ENCODE data around the gene PPIP5K1.

Gene PPIP5K1

GRCh38 chr15:43527802-43528541 lies 62.0 kb downstream of the PPIP5K1 start:
- Histone ChIP-seq H3K9me3 (ENCODE audit: insufficient read depth, low read length, severe bottlenecking) (no peaks in the 10 kb centered on the region), H3K79me2 (ENCODE audit: insufficient read depth, low read length) (peaks cover 11% of the 10 kb centered on the region; the same call in 1 of the 2 replicates), H3K4me2 (ENCODE audit: insufficient read depth, low read length) (no peak overlapping the region), H3K9ac (ENCODE audit: low read depth, low read length) (no peak overlapping the region), H4K20me1 (ENCODE audit: insufficient read depth, low read length) (peaks cover 44% of the 10 kb centered on the region; the same call in 1 of the 2 replicates), H3K4me1 (ENCODE audit: insufficient read depth, low read length) (no peaks in the 10 kb centered on the region), H3K36me3 (ENCODE audit: insufficient read depth, low read length) (peaks cover 77% of the 10 kb centered on the region), H2AFZ (ENCODE audit: low read depth, low read length) (no peak overlapping the region), H3K4me3 (ENCODE audit: low read depth in 1 of 2, low read length in 2 of 2) (no peak overlapping the region), H3K27ac (ENCODE audit: low read length) (no peak overlapping the region), H3K27me3 (ENCODE audit: insufficient read depth, low read length, poor library complexity) (no peaks in the 10 kb centered on the region)
- no peak for DNase-seq
- TF ChIP-seq, protein P1, sequence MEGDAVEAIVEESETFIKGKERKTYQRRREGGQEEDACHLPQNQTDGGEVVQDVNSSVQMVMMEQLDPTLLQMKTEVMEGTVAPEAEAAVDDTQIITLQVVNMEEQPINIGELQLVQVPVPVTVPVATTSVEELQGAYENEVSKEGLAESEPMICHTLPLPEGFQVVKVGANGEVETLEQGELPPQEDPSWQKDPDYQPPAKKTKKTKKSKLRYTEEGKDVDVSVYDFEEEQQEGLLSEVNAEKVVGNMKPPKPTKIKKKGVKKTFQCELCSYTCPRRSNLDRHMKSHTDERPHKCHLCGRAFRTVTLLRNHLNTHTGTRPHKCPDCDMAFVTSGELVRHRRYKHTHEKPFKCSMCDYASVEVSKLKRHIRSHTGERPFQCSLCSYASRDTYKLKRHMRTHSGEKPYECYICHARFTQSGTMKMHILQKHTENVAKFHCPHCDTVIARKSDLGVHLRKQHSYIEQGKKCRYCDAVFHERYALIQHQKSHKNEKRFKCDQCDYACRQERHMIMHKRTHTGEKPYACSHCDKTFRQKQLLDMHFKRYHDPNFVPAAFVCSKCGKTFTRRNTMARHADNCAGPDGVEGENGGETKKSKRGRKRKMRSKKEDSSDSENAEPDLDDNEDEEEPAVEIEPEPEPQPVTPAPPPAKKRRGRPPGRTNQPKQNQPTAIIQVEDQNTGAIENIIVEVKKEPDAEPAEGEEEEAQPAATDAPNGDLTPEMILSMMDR (IDR thresholded peaks at IDR 0.05; ENCODE audit: borderline replicate concordance, extremely low read depth, low read length, poor library complexity, severe bottlenecking): no peak
- TF ChIP-seq EZH2 (IDR thresholded peaks at IDR 0.05; ENCODE audit: borderline replicate concordance, low read depth, low read length, severe bottlenecking): no peak
- no peak for ATAC-seq (ENCODE audit: insufficient read depth, low read depth)

DNA sequence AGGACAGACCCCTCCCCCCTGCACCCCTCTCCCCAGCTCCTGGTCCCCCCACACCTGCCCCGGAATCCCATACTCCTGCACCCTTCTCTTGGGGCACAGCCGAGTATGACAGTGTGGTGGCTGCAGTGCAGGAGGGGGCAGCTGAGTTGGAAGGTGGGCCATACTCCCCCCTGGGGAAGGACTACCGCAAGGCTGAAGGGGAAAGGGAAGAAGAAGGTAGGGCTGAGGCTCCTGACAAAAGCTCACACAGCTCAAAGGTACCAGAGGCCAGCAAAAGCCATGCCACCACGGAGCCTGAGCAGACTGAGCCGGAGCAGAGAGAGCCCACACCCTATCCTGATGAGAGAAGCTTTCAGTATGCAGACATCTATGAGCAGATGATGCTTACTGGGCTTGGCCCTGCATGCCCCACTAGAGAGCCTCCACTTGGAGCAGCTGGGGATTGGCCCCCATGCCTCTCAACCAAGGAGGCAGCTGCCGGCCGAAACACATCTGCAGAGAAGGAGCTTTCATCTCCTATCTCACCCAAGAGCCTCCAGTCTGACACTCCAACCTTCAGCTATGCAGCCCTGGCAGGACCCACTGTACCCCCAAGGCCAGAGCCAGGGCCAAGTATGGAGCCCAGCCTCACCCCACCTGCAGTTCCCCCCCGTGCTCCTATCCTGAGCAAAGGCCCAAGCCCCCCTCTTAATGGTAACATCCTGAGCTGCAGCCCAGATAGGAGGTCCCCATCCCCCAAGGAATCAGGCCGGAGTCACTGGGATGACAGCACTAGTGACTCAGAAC lies 62.8 kb downstream of the PPIP5K1 start:
- H3K9ac ChIP-seq (ENCODE audit: low read depth, low read length): no peak overlapping the region
- H3K36me3 ChIP-seq (ENCODE audit: insufficient read depth, low read length): peaks cover 84% of the 10 kb centered on the region
- H3K4me1 ChIP-seq (ENCODE audit: insufficient read depth, low read length): no peaks in the 10 kb centered on the region
- no peak overlapping the region for H3K4me3 ChIP-seq (ENCODE audit: low read depth in 1 of 2, low read length in 2 of 2)
- no peaks in the 10 kb centered on the region for H3K27me3 ChIP-seq (ENCODE audit: insufficient read depth, low read length, poor library complexity)
- no peak; the same call in 2 of the 3 replicates for ATAC-seq (ENCODE audit: insufficient read depth, low read depth)
- H4K20me1 ChIP-seq (ENCODE audit: insufficient read depth, low read length): peaks cover 49% of the 10 kb centered on the region; the same call in 1 of the 2 replicates
- H3K4me2 ChIP-seq (ENCODE audit: insufficient read depth, low read length): no peak overlapping the region
- no peak for TF ChIP-seq EZH2 (IDR thresholded peaks at IDR 0.05; ENCODE audit: borderline replicate concordance, low read depth, low read length, severe bottlenecking)
- TF ChIP-seq, protein P1 (IDR thresholded peaks at IDR 0.05; ENCODE audit: borderline replicate concordance, extremely low read depth, low read length, poor library complexity, severe bottlenecking): no peak
- H3K9me3 ChIP-seq (ENCODE audit: insufficient read depth, low read length, severe bottlenecking): no peaks in the 10 kb centered on the region
- no peak overlapping the region for H3K27ac ChIP-seq (ENCODE audit: low read length)
- H3K79me2 ChIP-seq (ENCODE audit: insufficient read depth, low read length): peaks cover 17% of the 10 kb centered on the region; the same call in 1 of the 2 replicates
- no peak for DNase-seq
- H2AFZ ChIP-seq (ENCODE audit: low read depth, low read length): no peak overlapping the region

DNA sequence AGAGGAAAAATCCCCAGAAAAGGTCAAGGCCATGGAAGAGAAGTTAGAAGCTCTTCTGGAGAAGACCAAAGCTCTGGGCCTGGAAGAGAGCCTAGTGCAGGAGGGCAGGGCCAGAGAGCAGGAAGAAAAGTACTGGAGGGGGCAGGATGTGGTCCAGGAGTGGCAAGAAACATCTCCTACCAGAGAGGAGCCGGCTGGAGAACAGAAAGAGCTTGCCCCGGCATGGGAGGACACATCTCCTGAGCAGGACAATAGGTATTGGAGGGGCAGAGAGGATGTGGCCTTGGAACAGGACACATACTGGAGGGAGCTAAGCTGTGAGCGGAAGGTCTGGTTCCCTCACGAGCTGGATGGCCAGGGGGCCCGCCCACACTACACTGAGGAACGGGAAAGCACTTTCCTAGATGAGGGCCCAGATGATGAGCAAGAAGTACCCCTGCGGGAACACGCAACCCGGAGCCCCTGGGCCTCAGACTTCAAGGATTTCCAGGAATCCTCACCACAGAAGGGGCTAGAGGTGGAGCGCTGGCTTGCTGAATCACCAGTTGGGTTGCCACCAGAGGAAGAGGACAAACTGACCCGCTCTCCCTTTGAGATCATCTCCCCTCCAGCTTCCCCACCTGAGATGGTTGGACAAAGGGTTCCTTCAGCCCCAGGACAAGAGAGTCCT lies 63.6 kb downstream of the PPIP5K1 start:
- H3K4me3 ChIP-seq (ENCODE audit: low read depth in 1 of 2, low read length in 2 of 2): no peak overlapping the region
- no peak for DNase-seq
- TF ChIP-seq, protein P1 (IDR thresholded peaks at IDR 0.05; ENCODE audit: borderline replicate concordance, extremely low read depth, low read length, poor library complexity, severe bottlenecking): no peak
- no peak for TF ChIP-seq EZH2 (IDR thresholded peaks at IDR 0.05; ENCODE audit: borderline replicate concordance, low read depth, low read length, severe bottlenecking)
- no peaks in the 10 kb centered on the region for H3K4me1 ChIP-seq (ENCODE audit: insufficient read depth, low read length)
- no peaks in the 10 kb centered on the region for H3K9me3 ChIP-seq (ENCODE audit: insufficient read depth, low read length, severe bottlenecking)
- H3K27ac ChIP-seq (ENCODE audit: low read length): no peak overlapping the region
- ATAC-seq (ENCODE audit: insufficient read depth, low read depth): no peak
- H4K20me1 ChIP-seq (ENCODE audit: insufficient read depth, low read length): peaks cover 57% of the 10 kb centered on the region; the same call in 1 of the 2 replicates
- peaks cover 25% of the 10 kb centered on the region for H3K79me2 ChIP-seq (ENCODE audit: insufficient read depth, low read length)
- peaks cover 92% of the 10 kb centered on the region for H3K36me3 ChIP-seq (ENCODE audit: insufficient read depth, low read length)
- H3K27me3 ChIP-seq (ENCODE audit: insufficient read depth, low read length, poor library complexity): no peaks in the 10 kb centered on the region
- no peak overlapping the region for H2AFZ ChIP-seq (ENCODE audit: low read depth, low read length)
- no peak overlapping the region for H3K4me2 ChIP-seq (ENCODE audit: insufficient read depth, low read length)
- no peak overlapping the region for H3K9ac ChIP-seq (ENCODE audit: low read depth, low read length)

Data from DND-41 (cell line).